A549 (cell line): Measurements from ENCODE around the gene SVOPL.

ENCODE experiments used
- BHLHE40 ChIP-seq: IDR thresholded peaks from 2 replicates; pipeline ENCODE4 v1.6.1; 2012; ENCODE audit warnings: low read depth, low read length, inconsistent platforms
- EP300 ChIP-seq, 2 experiments: fragments of >200 bp; sonication (Bioruptor Twin); formaldehyde crosslinking; IDR thresholded peaks; 2 replicates in 1 of 2; 3 replicates in 1 of 2; pipeline ENCODE4 v1.6.1; 2016 to 2017
- FOSL2 ChIP-seq, 2 experiments: fragments of 450-650 bp in 1 of 2; fragments of >200 bp in 1 of 2; sonication (Bioruptor Twin) in 1 of 2; formaldehyde crosslinking; IDR thresholded peaks; 2 replicates each; pipeline versions ENCODE4 v1.5.0 to v1.6.1; 2016 to 2020; ENCODE audit warnings: mild to moderate bottlenecking in 1 of 2, moderate library complexity in 1 of 2
- NFE2L2 ChIP-seq: fragments of 150-350 bp; conservative IDR thresholded peaks from 2 replicates; pipeline ENCODE4 v1.6.1; 2014; ENCODE audit warnings: low read length
- POLR2A ChIP-seq: IDR thresholded peaks from 2 replicates; pipeline ENCODE4 v1.6.1; 2012; ENCODE audit warnings: mild to moderate bottlenecking, low read length
- POLR2AphosphoS2 ChIP-seq: conservative IDR thresholded peaks from 2 replicates; pipeline ENCODE4 v1.6.1; 2012; ENCODE audit warnings: low read length, improper control_type of control experiment, inconsistent platforms
- RAD21 ChIP-seq, 2 experiments: fragments of >200 bp in 1 of 2; sonication (Bioruptor Twin) in 1 of 2; formaldehyde crosslinking in 1 of 2; IDR thresholded peaks in 1 of 2; conservative IDR thresholded peaks in 1 of 2; 2 replicates in 1 of 2; 3 replicates in 1 of 2; pipeline ENCODE4 v1.6.1; 2012 to 2018; ENCODE audit warnings: inconsistent platforms in 1 of 2
- RNF2 ChIP-seq: fragments of 200-600 bp; sonication (generic); IDR thresholded peaks from 2 replicates; pipeline ENCODE4 v1.6.1; 2016; ENCODE audit warnings: low read depth, mild to moderate bottlenecking, antibody characterized with exemption, moderate library complexity, borderline replicate concordance
- ZFP36 ChIP-seq: fragments of 450-650 bp; IDR thresholded peaks from 2 replicates; pipeline ENCODE4 v1.6.1; 2014; ENCODE audit warnings: borderline replicate concordance; ENCODE audit not compliant: partially characterized antibody
- TF ChIP-seq, protein P1 (sequence below): fragments of >200 bp; sonication (Bioruptor Twin); formaldehyde crosslinking; IDR thresholded peaks from 3 replicates; pipeline ENCODE4 v1.5.1; 2016
- TF ChIP-seq, protein P2 (sequence below): fragments of 150-350 bp; IDR thresholded peaks from 2 replicates; pipeline ENCODE4 v1.6.1; 2014; ENCODE audit warnings: low read depth, mild to moderate bottlenecking, low read length
- TF ChIP-seq, protein P3 (sequence below): IDR thresholded peaks from 2 replicates; pipeline ENCODE4 v1.6.1; 2012

GRCh38 chr7:138570715-138571114 lies 130.4 kb downstream of the SVOPL start:
- TF ChIP-seq POLR2A (no peak), EP300 (IDR thresholded peaks at IDR 0.05) (no peak), RAD21 (conservative IDR thresholded peaks at IDR 0.05 in 1 of 2, IDR thresholded peaks at IDR 0.05 in 1 of 2) (no peak), ZFP36 (no peak), NFE2L2 (no peak), RNF2 (no peak), FOSL2 (IDR thresholded peaks at IDR 0.05) (no peak), FOSL2 (CRISPR knock-in tag; IDR thresholded peaks at IDR 0.05) (no peak), BHLHE40 (no peak), POLR2AphosphoS2 (no peak)
- TF ChIP-seq, protein P1, sequence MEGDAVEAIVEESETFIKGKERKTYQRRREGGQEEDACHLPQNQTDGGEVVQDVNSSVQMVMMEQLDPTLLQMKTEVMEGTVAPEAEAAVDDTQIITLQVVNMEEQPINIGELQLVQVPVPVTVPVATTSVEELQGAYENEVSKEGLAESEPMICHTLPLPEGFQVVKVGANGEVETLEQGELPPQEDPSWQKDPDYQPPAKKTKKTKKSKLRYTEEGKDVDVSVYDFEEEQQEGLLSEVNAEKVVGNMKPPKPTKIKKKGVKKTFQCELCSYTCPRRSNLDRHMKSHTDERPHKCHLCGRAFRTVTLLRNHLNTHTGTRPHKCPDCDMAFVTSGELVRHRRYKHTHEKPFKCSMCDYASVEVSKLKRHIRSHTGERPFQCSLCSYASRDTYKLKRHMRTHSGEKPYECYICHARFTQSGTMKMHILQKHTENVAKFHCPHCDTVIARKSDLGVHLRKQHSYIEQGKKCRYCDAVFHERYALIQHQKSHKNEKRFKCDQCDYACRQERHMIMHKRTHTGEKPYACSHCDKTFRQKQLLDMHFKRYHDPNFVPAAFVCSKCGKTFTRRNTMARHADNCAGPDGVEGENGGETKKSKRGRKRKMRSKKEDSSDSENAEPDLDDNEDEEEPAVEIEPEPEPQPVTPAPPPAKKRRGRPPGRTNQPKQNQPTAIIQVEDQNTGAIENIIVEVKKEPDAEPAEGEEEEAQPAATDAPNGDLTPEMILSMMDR, result no peak
- TF ChIP-seq, protein P2, sequence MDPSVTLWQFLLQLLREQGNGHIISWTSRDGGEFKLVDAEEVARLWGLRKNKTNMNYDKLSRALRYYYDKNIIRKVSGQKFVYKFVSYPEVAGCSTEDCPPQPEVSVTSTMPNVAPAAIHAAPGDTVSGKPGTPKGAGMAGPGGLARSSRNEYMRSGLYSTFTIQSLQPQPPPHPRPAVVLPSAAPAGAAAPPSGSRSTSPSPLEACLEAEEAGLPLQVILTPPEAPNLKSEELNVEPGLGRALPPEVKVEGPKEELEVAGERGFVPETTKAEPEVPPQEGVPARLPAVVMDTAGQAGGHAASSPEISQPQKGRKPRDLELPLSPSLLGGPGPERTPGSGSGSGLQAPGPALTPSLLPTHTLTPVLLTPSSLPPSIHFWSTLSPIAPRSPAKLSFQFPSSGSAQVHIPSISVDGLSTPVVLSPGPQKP, result no peak
- TF ChIP-seq, protein P3, sequence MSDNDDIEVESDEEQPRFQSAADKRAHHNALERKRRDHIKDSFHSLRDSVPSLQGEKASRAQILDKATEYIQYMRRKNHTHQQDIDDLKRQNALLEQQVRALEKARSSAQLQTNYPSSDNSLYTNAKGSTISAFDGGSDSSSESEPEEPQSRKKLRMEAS, result no peak
